ENCODE results near the gene ARFGEF2. TPM values are rescaled to one million over a fixed set of nuclear protein-coding genes. Genes with fewer than 3 reads are reported as not detected.
"Not testable (repeated sequence)": the region's sequence is repeated elsewhere in the genome, so short reads cannot be mapped to it uniquely, and the experiment has no call there.

Gene ARFGEF2
- total RNA-seq: 27.5 TPM

DNA sequence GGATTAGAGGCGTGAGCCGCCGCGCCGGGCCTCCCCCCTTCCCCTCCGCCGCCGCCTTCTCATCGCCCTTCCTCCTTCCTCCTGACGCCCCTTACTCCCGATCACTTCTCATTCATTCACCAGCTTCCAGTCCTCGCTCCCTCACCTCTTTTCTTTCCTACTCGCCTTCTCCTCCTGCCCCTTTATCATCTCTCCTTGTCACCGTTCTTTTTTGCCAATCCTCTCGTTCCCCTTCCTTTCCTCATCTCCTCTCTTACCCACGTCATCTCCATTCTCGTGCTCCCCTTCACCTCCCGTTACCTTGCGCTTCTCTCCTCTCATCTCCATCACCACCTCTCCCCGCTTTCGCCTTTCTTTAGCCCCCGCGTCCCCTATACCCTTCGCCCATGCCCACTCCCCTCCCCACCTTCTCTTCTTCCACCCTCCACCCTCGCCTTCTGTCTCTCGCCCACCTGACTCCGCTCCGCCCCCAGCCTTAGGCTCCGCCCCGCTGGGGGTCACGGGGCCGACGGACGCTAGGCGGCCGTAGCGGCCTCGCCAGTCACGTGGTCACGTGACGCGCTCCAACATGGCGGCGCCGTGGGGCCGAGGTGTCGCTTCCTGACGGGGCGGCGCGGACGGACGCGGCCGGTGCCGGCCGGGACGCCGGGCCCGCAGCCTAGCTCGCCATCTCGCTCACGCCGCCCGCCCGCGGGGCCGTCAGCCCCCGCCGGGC lies at the start of gene ARFGEF2:
ARFGEF2 (plus strand) TSS at position 544 of the 715 bp plus-strand sequence. CDS start 179 bp downstream, outside the sequence.
- peak; percentile 90 for DNase-seq

DNA sequence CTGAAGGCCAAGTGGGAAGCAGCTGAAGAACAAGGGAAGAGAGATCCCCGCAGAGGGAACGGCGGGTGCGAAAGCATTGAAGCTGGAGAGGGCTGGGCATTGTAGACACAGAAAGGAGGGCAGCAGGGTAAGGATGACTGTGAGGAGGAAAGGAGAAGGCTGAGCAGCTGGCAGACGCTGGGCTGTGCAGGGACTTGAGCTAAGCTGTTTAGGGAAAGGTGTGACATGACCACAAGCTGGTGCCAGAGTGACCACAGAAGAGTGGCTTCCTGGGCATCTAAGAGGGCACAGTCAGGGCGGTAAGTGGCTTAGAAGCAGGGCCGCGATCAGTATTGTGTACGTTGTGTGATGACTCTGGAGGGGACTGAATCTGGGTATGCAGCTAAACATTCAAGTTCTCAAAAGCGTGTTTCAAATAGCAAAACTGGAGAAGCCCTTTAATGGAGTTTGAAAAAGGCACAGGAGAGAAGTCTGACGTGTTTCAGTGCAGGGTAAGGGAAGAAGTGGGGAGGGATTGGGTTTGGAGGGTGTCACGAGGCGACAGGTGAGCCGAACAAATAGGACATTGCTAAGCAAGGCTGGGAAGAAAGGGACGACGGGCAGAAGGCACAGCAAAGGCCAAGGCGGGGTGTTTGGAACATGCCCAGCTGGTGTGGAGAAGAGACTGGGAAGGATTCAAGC lies 46.1 kb upstream of the ARFGEF2 start:
- no peak for DNase-seq

DNA sequence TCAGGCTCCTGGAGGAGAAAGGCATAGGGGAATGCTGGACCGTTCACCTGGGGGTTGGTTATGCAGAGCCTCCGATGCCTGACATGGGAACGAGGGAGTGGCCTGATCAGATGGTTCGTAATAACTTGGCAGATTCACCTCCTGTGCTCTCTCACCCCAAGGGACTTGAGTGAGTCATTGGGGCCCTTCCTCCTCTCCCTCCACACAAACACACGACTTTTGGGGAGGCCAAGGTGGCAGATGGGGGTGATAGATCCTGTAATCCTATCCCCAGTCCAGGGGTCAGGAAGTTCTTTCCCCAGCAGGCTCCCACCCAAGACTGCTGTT lies 45.6 kb upstream of the ARFGEF2 start:
- no peak for DNase-seq

DNA sequence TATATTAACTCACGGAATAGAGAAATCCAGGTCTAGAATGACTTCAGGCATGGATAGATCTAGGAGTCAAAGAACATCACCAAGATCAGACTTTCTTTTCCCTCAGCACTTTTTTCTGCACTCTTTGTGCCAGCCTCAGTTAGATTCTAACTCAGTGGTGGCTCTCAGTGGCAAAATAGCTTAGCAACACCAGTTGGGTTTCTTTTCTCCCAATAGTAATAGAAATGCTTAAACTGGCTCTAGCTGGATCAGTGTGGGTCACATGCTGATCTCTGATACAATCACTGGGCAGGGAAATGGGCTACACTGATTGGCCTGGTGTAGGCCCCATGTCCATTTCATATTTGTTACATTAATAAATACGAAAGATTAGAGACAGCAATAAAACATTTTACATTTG lies 44.2 kb upstream of the ARFGEF2 start:
- DNase-seq: no peak

DNA sequence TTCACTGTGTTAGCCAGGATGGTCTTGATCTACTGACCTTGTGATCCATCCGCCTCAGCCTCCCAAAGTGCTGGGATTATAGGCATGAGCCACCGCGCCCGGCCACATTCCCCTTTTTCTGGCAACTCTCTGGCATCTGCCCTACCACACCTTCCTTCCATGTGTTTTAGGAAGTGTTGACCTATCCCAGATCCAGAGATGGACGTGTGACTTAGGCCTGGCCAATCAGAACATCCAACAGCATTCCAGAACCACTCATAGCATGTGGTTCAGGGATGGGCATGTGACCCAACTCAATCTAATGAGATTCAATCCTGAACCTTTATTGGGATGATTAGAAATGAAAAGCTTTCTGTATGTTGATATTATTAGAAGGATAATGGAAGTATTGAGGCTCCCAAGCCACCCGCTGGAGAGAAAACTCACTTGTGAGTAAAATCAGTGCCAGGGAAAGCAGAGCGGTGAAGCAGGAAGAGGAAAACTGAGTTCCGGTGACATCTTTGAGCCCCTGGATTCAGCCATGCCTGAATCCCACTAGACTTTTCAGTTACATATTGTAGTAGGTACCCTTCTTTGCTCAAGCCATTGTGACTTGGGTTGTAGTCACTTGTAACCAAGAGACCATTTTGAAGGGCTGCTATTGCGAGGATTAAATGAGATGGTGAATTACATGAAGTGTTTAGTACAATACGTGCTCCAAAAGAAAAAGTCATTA lies 42.8 kb upstream of the ARFGEF2 start:
- no peak for DNase-seq

DNA sequence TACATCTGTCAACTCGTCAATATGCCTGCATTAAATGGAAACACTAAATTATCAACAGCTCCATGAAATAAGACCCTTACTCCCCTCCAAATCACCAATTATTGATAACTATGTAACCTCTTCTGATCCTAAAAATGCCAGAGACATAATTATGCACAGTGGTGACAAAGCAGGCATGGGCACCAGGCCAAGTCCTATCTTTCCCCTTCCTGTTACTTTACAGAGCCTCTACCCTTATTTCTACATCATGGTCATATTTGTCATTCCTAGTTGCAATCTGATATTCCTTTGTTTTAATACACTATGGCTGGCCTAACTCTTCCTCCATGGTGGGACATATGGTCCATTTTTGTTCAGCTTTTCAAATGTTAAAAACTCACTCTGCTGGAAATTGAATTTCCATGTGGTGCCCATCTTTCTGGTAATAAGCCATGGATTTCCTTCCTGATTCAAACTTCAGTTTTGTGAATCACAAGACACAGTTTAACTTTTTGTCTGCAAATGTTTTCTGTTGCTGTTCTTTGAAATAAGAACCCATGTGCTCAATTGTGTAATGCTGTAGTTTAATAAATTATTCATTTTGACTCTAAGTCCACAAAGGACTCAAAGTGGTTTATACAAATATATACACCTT lies 41.8 kb upstream of the ARFGEF2 start:
- no peak for DNase-seq

DNA sequence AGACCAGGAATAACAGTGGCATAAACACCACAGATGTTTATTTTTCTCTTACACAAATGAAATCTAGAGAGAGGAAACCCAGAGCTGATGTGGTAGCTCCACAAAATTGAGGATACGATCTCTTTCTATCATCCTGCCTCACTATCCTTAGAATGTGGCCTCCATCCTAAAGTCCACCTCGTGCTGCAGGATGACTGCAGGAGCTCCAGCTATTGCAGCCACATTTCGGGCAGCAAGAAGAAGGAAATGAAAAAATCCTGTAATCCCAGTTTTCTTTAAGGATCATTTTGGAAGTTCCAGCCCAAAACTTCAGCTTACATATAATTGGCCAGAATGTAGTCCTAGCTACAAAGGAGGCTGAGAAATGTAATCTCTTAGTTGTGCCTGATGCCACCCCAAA lies 41.2 kb upstream of the ARFGEF2 start:
- DNase-seq: no peak

DNA sequence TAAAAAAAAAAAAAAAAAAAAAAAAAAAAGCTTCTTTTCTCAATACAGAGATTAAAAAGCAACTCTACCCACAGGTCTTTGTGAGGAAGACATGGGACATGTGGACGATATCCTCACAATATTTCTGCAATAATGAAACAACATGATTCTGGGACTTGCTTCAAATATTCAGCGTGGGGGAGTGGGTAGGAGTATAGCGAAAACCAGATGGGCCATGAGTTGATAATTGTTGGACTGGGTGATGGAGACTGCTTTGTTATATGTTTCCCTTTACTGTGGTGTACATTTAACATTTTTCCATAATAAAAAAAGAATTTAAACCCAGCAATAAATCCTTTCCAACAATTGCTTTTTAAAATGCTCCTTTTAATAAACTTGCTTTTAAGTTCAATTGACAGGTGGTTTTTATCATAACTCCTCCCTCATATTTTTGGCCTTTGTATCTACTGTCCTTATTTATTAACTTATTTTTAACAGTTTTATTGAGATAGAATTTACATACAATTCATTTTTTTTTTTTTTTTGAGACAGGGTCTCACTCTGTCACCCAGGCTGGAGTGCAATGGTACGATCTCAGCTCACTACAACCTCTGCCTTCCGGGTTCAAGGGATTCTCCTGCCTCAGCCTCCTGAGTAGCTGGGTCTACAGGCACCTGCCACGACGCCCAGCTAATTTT lies 40.4 kb upstream of the ARFGEF2 start:
- no peak for DNase-seq

DNA sequence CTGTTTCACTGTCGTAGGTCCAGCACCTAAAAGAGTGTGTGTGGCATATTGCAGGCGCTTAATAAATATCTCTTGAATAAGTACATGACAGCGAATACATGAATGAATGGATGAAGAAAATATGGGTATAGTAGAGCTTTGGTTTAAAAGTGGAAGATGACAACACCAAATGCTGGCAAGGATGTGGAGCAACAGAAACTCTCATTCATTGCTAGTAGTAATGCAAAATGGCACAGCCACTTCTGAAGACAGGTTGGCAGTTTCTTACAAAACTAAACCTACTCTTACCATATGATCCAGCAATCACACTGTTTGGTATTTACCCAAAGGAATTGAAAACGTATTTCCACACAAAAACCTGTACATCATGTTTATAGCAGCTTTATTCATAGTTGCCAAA lies 36.3 kb upstream of the ARFGEF2 start:
- no peak for DNase-seq

DNA sequence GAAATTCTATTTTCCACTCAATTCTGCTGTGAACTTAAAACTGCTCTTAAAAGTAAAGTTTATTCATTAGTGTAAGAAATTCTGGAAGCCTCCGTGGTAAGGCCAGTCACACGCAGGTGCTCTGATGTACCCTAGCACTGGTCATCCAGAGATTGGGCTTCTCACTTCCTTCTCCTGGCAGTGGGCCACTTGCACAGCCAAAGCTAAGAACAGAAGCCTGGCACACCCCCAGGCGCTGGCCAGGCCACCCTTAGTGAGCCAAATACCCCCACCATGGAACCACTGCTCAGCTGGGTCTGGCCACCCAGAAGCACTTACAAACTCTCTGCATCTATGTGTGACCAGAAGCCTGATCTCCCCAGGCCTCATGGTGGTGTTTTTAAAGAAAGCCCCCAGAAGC lies 35.3 kb upstream of the ARFGEF2 start:
- DNase-seq: no peak

DNA sequence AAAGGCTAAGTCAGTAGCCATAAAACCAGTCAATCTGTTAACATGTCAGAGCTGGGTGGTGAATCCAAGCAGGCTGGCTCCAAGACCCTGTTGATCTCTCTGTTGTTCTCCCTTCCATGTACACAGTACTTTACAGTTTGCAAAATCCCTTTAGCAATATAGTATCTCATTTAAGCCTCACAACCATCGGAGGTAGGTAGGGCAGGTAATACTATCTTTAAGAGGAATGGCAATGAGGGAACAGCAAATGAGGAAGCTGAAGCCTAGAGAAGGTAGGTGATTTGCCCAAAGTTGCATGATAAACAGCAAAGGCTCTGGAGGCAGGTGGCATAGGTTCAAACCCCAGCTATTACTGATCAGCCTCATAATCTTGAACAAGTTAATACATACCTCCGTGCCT lies 34.7 kb upstream of the ARFGEF2 start:
- DNase-seq: no peak

DNA sequence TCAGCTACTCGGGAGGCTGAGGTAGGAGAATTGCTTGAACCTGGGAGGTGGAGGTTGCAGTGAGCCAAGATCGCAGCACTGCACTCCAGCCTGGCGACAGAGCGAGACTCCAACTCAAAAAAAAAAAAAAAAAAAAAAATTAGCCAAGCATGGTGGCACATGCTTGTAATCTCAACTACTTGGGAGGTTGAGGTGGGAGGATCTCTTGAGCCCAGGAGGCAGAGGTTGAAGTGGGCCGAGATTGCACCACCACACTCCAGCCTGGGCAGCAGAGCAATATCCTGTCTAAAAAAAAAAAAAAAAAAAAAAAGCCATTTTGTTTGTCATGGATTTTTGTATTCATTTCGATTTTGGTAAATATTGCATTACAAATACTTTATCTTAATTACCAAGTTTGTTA lies 33.0 kb upstream of the ARFGEF2 start:
- not testable (repeated sequence) for DNase-seq

DNA sequence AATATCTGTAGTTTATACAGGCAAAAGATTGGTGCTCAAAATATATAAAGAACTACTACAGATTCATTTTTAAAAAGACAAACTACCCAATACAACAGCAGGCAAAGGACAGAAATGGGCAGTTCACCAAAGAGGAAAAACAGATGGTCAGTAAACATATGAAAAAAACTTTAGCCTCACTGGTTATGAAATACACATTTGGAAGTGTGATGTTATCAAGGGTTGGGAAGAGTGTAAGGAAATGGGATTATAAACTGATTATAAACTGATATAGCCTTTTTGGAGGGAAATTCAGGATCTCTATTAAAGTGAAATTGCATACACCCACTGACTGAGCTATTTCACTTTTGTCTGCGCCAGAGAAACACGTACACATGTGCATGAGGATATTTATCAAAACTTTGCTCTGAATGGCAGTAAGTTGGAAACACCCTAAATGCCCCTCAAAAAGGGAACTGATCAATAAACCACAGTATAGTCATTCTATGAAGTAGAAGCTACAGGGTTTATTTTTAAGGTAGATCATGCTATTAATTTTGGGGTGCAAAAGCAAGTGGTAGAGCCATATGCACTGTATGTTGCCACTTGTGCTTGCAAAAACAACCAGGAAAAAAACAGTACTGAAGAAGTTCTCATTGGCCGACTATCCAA lies 32.2 kb upstream of the ARFGEF2 start:
- no peak for DNase-seq

DNA sequence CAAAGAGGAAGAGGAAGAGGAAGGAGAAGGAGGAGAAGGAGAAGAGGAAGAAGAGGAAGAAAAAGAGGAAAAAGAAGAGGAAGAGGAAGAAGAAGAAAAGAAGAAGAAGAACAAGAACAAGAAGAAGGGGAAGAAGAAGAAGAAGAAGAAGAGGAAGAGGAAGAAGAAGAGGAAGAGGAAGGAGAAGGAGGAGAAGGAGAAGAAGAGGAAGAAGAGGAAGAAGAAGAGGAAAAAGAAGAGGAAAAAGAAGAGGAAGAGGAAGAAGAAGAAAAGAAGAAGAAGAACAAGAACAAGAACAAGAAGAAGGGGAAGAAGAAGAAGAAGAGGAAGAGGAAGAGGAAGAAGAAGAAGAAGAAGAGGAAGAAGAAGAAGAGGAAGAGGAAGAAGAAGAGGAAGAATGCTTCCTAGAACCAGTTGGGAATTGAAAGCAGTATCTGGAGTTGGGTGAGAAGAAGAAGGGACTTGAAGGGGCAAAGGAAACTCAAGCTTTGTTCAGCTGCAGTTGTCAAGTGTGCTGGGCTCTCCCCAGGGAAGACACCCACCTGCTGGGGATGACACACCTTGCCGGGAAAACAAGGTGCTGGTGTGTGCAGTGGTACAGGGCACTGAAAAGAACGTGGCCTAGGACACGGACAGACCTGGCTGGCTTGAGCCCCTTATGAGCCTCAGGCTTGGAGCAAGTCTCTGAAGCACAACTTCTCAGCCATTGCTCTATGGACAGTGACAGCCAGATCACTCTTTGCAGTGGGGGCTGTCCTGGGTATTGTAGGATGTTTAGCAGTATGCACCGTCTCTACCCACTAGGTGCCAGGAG lies 30.1 kb upstream of the ARFGEF2 start:
- DNase-seq: no peak

DNA sequence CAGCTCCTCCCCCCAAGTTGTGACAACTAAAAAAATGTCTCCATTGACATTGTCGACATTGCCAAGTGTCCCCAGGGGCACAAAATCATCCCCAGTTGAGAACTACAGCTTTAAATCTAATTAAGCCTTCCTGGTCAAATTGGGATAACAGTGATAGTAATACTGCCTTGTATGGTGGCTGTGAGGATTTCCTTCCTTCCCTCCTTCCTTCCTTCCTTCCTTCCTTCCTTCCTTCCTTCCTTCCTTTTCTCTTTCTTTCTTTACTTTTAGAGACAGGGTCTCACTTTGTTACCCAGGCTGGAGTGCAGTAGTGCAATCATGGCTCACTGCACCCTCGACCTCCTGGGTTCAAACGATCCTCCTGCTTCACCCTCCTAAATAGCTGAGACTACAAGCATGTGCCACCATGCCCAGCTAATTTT lies 29.5 kb upstream of the ARFGEF2 start:
- DNase-seq: no peak

DNA sequence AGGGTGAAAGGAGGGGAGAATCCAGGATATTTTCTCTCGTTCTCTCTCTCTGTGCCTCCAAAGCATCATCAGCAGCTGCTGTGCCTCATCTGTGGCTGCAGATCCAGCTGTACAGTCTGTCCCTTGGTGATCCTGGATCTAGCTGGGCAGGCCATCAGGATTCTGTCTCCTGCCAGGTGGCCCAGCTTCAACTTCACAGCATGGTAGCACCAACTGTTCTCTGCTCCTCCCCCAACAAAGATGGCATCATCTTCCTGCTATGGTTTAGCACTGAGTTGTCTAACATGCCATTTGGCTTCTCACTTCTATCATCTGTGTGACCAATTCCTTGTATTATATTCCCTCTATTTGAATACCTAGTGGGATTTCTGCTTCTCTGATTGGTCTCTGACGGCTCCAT lies 28.6 kb upstream of the ARFGEF2 start:
- no peak for DNase-seq

DNA sequence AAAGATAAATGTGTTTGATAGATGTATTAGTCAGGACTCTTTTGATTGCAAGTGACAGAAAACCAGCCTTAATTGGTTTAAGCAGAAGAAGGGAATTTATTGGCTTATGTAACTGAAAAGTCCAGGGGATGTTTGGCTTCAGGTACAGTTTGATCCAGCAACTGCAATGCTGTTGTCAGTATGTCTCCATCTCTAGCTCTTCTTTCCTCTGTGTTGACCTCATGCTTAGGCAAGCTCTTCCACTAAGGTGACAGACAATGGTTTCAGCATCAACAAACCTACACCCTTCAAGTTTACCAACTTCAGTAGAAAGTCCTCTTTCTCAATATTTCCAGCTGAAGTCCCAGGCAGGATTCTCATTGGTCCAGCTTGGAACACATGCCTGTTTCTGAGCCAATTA lies 28.1 kb upstream of the ARFGEF2 start:
- DNase-seq: no peak

DNA sequence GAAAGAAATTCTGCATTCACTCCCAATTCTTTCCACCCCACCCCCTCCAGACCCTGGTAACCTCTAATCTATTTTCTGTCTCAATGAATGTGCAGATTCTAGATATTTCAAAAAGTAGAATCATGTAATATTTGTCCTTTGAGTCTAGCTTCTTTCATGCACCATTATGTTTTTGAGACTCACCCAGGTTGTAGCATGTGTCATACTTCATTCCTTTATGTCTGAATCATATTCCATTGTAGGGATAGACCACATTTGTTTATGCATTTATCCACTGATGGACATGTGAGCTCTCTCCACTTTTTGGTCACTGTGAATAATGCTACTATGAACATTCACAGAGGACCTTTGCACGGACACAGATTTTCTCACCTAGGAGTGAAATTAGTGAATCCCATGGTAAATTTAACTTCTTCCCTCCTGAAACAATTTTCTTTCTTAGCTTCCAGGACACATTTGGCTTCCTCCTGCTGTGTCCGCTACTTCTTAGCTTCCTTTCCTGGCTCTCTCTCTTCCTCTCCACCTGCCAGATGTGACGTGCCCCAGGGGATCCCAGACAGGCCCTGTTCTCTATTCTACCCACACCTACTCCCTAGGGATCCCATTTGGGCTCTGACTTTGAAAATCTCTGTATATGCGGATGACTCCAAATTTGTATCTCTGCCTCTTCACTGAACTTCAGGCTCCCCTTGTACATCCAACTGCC lies 24.1 kb upstream of the ARFGEF2 start:
- DNase-seq: no peak

DNA sequence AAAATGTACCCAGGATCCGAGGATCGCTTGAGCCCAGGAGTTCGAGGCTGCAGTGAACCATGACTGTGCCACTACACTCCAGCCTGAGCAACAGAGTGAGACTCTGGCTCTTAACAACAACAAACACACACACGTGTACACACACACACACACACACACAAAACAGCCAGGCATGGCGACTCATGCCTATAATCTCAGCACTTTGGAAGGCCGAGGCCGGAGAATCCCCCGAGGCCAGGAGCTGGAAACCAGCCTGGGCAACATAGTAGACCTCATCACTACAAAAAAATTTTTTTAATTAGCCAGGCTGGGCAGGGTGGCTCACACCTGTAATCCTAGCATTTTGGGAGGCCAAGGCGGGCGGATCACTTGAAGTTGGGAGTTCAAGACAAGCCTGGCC lies 23.3 kb upstream of the ARFGEF2 start:
- no peak for DNase-seq

DNA sequence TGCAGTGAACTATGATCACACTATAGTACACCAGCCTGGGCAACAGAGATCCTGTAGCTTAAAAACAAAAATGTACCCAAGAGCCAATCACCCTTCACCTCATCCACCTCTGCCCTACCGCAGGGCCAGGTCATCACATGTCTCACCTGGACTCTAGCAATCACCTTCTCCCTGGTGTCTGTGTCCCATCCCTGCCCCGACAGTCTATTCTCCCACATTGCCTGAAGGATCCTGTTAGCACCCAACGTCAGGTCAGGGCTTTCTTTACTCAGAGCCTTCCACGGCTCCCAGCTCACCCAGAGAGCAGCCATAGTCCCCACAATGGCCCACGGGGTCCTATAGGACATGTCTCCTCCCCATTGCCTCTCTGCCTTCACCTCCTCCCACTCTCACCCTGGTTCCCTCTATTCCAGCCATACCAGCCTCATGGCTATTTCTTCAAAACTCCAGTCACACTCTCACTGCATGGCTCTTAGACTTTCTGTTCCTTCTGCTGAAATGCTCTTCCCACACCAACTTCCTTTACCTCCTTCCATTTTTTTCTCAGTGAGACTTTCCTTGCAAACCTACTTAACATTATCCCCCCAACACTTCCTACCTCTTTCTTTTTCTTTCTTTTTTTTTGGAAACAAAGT lies 22.5 kb upstream of the ARFGEF2 start:
- DNase-seq: no peak
